IPS-15b (cell line): ENCODE results near the gene OPRM1.
"Not testable (repeated sequence)": the region's sequence is repeated elsewhere in the genome, so short reads cannot be mapped to it uniquely, and the experiment has no call there.

Source experiments
- H3K27me3 ChIP-seq: one replicate; pipeline ENCODE4 v1.6.1; 2013; ENCODE audit warnings: low read length; ENCODE audit not compliant: control insufficient read depth, insufficient read depth
- H3K36me3 ChIP-seq: one replicate; pipeline ENCODE4 v1.6.1; 2013; ENCODE audit warnings: low read length; ENCODE audit not compliant: control insufficient read depth, insufficient read depth
- H3K4me1 ChIP-seq: one replicate; pipeline ENCODE4 v1.6.1; 2013; ENCODE audit warnings: mild to moderate bottlenecking, low read length; ENCODE audit not compliant: control insufficient read depth, insufficient read depth
- H3K4me3 ChIP-seq: one replicate; pipeline ENCODE4 v1.5.1; 2013; ENCODE audit warnings: low read depth, low read length
- H3K9ac ChIP-seq: one replicate; pipeline ENCODE4 v1.6.1; 2013; ENCODE audit warnings: low read depth, mild to moderate bottlenecking, low read length
- H3K9me3 ChIP-seq: one replicate; pipeline ENCODE4 v1.6.1; 2013; ENCODE audit warnings: mild to moderate bottlenecking, low read length; ENCODE audit not compliant: control insufficient read depth, insufficient read depth

OPRM1 gene

DNA sequence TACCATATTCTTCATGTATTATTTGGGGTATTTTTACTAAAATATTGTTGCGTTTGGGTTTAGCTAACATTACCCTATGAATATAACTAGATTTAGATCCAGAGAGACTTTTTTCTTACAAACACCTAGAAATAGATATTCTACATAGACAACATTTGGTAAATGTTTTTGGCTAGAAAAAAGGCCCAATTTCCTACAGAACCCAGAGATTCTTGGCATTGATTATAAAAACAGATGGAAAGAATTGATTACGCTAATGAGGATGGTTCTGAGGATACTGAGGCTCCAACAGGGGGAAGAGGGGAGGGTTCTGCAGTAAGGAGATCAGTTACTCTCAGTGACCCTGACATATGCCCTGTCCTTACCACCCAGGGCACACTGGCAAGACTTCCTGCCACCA lies 194.3 kb downstream of the OPRM1 start:
- no peaks in the 10 kb centered on the region for H3K4me1 ChIP-seq
- H3K27me3 ChIP-seq, result no peaks in the 10 kb centered on the region
- H3K36me3 ChIP-seq, result no peaks in the 10 kb centered on the region
- no peak overlapping the region for H3K4me3 ChIP-seq
- H3K9ac ChIP-seq, result no peak overlapping the region
- no peaks in the 10 kb centered on the region for H3K9me3 ChIP-seq

DNA sequence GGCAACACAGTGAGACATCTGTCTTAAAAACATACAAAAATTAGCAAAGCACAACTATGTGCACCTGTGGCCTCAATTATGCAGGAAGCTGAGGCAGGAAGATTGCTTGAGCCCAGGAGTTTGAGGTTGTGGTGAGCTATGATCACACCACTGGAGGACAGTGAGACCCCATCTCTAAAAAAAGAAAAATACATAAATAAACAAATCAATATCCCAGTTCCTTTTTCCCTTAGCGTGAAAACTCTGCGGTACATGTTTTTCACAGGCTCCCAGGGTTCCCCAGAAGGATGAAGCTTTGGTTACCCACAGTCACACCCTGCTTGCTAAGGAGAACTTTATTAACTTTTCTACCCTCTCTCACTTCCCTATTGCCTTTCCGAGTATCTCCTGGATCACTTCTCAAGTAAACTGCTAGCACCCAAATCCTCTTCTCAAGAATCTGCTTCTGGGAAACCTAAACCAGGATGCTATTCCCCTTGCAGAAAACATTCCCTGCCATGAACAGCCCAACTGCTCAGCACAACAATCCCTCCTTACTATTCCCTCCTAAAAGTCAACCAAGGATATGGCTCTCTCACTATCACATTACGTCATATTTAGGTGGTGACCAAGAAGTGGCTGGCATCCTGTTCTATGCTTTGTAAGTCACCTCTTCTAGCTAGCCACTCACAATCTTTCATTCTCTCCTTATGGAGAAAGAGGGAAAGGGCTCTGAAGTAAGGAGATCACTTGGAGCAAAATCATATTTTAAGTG lies 195.2 kb downstream of the OPRM1 start:
- H3K9me3 ChIP-seq, result no peaks in the 10 kb centered on the region
- H3K36me3 ChIP-seq, result no peaks in the 10 kb centered on the region
- no peak overlapping the region for H3K9ac ChIP-seq
- H3K27me3 ChIP-seq, result no peaks in the 10 kb centered on the region
- no peak overlapping the region for H3K4me3 ChIP-seq
- no peaks in the 10 kb centered on the region for H3K4me1 ChIP-seq

DNA sequence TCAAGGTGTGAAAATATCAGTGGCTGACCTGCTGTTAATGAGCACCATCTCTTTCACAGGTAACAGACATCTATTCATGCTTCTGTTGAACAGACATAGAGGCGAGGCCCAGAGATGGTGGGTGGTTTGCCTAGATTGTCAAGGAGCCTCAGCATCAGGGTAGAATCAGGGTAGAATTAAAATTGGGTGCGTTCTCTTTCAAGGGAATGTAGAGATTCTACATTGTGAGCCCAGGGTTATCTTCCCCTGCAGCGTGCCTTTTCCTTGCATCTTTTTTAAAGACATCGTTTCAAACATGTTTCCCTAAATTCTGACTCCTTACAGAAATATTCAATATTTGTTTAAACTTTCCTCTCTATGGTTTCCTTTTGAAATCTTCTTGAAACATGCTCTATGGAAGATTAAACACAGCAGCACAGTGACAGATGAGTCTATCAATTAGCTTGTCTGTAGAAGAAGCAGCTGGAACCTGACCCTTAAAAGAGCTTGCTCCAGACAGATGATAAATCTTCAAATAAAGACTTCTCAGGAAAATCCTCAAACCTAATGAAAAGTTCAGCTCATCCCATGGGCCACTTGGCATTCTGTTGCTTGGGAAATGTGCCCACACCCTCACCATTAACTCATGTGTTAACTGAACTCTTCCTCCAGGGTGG lies 197.7 kb downstream of the OPRM1 start:
- no peaks in the 10 kb centered on the region for H3K4me1 ChIP-seq
- H3K4me3 ChIP-seq, result no peak overlapping the region
- H3K9ac ChIP-seq, result no peak overlapping the region
- H3K9me3 ChIP-seq, result no peaks in the 10 kb centered on the region
- H3K27me3 ChIP-seq, result no peaks in the 10 kb centered on the region
- no peaks in the 10 kb centered on the region for H3K36me3 ChIP-seq

DNA sequence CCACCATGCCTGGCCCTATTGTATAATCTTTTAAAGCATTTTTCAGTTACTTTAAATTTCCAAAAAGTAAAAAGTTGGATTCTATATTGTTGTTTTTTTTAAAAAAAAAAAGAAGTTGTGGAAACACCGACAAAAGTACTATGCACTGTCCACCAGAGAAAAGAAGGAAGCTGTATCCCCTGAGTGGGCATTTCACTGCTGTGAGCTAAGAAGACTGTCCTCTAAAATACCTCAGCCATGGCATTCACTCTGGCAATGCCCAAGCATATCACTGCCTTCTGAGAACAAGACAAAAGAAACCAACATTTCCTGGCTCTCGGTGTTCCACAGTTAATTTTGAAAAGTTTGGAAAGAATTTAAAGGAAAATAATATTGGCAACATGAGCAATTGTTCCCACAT lies 199.8 kb downstream of the OPRM1 start:
- H3K27me3 ChIP-seq, result no peaks in the 10 kb centered on the region
- peaks cover 3% of the 10 kb centered on the region for H3K4me1 ChIP-seq
- no peaks in the 10 kb centered on the region for H3K36me3 ChIP-seq

DNA sequence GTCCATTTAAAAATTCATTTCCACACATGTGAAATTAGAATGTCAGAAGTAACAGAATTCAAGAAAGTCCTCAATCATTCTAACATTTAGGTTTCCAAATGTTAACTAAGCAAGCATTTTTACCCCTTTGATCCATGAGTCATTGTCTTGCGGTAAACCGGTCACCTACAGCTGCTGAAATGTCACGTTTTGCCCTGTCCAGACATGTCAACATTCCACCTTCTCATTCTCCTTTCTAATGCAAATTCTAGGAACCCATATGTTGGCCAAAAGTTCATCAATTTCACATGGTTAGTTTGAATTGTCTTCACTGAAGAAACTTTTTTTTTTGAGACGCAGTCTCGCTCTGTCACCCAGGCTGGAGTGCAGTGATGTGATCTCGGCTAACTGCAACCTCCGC lies 200.4 kb downstream of the OPRM1 start:
- no peaks in the 10 kb centered on the region for H3K36me3 ChIP-seq
- H3K27me3 ChIP-seq, result no peaks in the 10 kb centered on the region
- H3K4me1 ChIP-seq, result peaks cover 9% of the 10 kb centered on the region
- H3K9me3 ChIP-seq, result no peaks in the 10 kb centered on the region
- H3K4me3 ChIP-seq, result no peak overlapping the region
- H3K9ac ChIP-seq, result no peak overlapping the region

More for the DNA sequence above, 199.8 kb downstream of the OPRM1 start:
- Histone ChIP-seq H3K9ac (no peak overlapping the region), H3K4me3 (no peak overlapping the region), H3K9me3 (no peaks in the 10 kb centered on the region)

DNA sequence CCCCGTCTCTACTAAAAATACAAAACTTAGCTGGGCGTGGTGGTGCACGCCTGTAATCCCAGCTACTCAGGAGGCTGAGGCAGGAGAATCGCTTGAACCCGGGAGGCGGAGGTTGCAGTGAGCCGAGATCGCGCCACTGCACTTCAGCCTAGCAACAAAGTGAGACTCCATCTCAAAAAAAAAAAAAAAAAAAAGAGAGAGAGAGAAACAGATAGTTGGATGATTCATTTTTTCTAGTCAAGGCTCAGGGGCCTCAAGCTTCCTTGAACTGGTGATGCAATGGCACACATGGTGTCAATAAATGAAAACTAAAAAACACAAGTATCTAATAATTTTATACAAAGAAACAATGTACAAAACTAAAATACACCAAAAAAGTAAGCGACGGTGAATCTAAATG lies 202.0 kb downstream of the OPRM1 start:
- not testable (repeated sequence) for H3K9ac ChIP-seq, H3K36me3 ChIP-seq, H3K9me3 ChIP-seq, H3K27me3 ChIP-seq, H3K4me3 ChIP-seq
- peaks cover 13% of the 10 kb centered on the region for H3K4me1 ChIP-seq

DNA sequence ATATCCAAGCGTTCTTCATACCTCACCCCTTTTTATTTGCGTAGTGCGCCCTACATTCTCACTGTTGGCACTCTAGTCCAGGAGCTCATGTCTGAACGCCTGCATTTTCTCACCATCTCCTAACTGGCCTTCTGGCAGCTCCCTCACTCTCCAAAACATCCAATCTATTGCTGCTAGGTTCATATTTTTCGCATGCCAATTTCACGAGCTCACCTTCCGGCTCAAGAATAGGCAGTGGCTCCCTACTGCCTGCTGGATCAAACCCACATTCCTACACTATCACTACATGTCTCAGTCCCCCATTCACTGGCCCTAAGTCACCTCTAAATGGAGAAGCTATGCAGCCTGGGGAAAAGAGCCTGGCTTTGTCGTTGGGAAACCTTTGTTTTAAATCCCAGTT lies 202.5 kb downstream of the OPRM1 start:
- Histone ChIP-seq H3K9me3 (no peaks in the 10 kb centered on the region), H3K27me3 (no peaks in the 10 kb centered on the region), H3K4me3 (no peak overlapping the region), H3K4me1 (peaks cover 18% of the 10 kb centered on the region), H3K9ac (no peak overlapping the region), H3K36me3 (no peaks in the 10 kb centered on the region)

DNA sequence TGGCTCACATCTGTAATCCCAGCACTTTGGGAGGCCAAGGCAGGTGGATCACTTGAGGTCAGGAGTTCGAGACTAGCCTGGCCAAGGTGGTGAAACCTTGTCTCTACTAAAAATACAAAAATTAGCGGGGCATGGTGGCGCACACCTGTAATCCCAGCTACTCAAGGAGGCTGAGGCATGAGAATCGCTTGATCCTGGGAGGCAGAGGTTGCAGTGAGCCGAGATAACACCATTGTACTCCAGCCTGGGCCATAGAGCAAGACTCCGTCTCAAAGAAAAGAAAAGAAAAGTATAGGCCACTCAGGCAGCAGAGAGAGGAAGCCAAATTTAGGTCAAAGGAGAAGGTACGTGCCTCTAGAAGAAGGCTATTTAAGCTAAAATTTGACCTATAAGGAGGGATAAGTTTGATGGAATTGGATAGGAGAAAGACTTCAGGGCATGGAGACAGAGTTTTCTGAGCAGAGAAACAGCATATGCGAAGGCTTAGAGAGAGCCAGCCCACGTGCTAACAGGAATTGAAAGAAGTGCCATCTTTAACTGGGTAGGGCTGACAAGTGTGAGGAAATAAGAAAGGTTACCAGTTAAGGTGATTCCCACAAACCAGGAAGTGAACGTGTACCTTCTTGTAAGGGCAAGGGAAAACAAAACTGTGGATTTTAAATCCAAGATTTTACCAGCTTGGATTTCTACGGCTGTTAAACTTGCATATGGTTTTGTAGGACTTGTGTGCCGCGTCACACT lies 203.7 kb downstream of the OPRM1 start:
- Histone ChIP-seq H3K36me3 (no peaks in the 10 kb centered on the region), H3K27me3 (no peaks in the 10 kb centered on the region), H3K4me1 (peaks cover 24% of the 10 kb centered on the region), H3K9me3 (no peaks in the 10 kb centered on the region), H3K4me3 (no peak overlapping the region), H3K9ac (no peak overlapping the region)

DNA sequence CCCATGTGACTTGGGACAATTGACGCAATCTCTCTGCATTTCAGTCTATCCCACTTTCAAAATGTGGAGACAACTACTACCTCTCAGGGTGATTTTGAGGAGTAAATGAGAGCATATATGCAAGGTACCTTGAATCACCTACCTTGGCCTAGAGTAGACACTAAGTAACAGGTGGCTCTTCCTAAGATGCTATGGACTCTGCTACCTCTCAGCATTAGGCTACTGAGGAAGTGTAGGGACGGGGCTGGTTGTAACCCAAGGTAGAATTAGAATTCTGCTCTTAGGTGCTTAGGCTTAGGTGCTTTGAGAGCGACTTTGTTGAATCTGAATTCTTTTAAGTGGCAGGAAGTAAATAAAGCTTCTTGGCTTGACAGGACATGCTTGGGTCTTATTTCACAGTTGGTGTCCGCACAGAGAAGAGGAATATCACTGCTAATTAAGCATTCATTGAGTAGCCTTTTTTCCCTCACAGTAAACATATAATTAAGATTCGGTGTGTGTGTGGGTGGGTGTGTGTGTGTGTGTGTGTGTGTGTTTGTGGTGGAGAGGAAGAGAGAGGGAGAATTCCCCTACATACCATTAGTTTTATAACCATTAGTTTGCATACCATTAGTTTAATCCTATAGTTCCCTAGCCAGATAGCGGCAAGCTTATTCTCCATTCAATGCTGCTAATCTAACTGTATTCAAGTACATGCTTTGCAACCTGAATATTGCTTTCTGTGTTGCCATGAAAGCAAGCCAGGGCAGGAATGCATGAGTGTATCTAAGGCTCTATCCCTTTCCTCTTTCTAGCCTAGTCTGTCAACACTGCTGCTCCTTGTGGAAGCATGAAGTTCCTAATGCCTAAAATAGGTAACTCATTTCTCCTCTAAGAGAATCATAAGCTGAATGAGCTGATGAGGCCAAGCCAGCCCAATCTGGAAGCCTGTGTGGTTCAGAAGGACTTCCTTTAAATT lies 205.0 kb downstream of the OPRM1 start:
- Histone ChIP-seq H3K36me3 (no peaks in the 10 kb centered on the region), H3K27me3 (no peaks in the 10 kb centered on the region), H3K4me3 (no peak overlapping the region), H3K4me1 (peaks cover 31% of the 10 kb centered on the region), H3K9me3 (no peaks in the 10 kb centered on the region), H3K9ac (no peak overlapping the region)

DNA sequence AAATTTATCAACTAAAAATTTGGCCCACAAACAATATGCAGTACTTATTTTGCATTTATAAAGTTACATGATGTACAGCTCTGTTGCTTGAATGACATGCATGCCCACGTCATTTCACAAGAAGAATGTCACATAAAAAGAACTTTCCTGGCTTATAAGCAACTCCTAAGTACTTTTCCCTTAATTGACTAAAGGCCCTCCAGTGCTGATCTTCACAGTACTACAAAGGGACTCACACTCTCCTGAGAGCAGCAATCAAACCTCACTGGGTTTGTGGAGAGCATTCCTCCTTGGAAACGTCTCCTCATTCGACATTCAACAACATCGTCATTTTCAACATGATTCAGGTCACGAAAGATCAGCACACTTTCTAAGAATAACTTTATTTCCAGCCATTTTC lies 206.5 kb downstream of the OPRM1 start:
- Histone ChIP-seq H3K4me3 (no peak overlapping the region), H3K9ac (no peak overlapping the region), H3K4me1 (peaks cover 31% of the 10 kb centered on the region)

DNA sequence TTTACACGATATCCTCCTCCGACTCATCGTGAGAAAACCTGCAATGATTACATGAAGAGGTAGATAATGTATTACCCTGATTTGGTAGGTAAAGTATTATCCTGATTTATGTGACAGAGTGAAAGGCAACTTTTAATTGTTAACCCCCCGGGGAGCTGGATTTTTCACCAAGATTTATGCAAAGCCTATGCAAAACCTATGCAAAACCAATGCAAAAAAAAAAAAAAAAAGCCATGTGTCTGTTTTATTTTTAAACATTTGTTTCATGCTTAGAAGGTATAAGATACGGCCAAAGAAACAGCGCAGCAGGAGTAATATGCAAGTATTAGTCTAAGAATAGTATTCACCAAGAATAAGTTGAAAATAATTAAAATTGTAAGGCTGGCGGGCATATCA lies 207.7 kb downstream of the OPRM1 start:
- Histone ChIP-seq H3K4me3 (peak overlapping the region; percentile 24), H3K4me1 (peaks cover 31% of the 10 kb centered on the region)

More for the DNA sequence above, 206.5 kb downstream of the OPRM1 start:
- Histone ChIP-seq H3K27me3 (no peaks in the 10 kb centered on the region), H3K36me3 (no peaks in the 10 kb centered on the region), H3K9me3 (no peaks in the 10 kb centered on the region)

More for the DNA sequence above, 207.7 kb downstream of the OPRM1 start:
- no peak overlapping the region for H3K9ac ChIP-seq
- no peaks in the 10 kb centered on the region for H3K9me3 ChIP-seq
- no peaks in the 10 kb centered on the region for H3K27me3 ChIP-seq
- H3K36me3 ChIP-seq, result no peaks in the 10 kb centered on the region
